MM.1S (cell line): ENCODE data around the gene NYAP2.

Source experiments
- DNase-seq: peaks from one replicate; pipeline ENCODE4 v3.0.0-alpha.2; 2015
- H2AFZ ChIP-seq: fragments of 300-600 bp; sonication (generic); 2 replicates; pipeline ENCODE4 v1.6.0; 2016; ENCODE audit warnings: antibody characterized with exemption, low read length
- H3F3A ChIP-seq: fragments of 300-600 bp; sonication (generic); 2 replicates; pipeline ENCODE4 v1.6.1; 2016; ENCODE audit warnings: mild to moderate bottlenecking, antibody characterized with exemption, low read length, moderate library complexity, mixed read lengths; ENCODE audit not compliant: insufficient read depth
- H3K27ac ChIP-seq: fragments of 300-600 bp; sonication (generic); 2 replicates; pipeline ENCODE4 v1.5.1; 2016; ENCODE audit warnings: mild to moderate bottlenecking, low read length
- H3K27me3 ChIP-seq: fragments of 300-600 bp; sonication (generic); replicated peaks from 2 replicates; pipeline ENCODE4 v1.6.0; 2016; ENCODE audit warnings: low read length; ENCODE audit not compliant: insufficient read depth
- H3K36me3 ChIP-seq: fragments of 300-600 bp; sonication (generic); replicated peaks from 2 replicates; pipeline ENCODE4 v1.6.1; 2016; ENCODE audit warnings: mild to moderate bottlenecking, low read length, mixed read lengths; ENCODE audit not compliant: insufficient read depth
- H3K4me1 ChIP-seq: fragments of 300-600 bp; sonication (generic); 2 replicates; pipeline ENCODE4 v1.6.1; 2016; ENCODE audit warnings: low read length, mixed read lengths
- H3K4me2 ChIP-seq: fragments of 300-600 bp; sonication (generic); 2 replicates; pipeline ENCODE4 v1.6.0; 2016; ENCODE audit warnings: low read depth, low read length
- H3K4me3 ChIP-seq: fragments of 300-600 bp; sonication (generic); 2 replicates; pipeline ENCODE4 v1.5.1; 2016; ENCODE audit warnings: low read length, mixed read lengths
- H3K79me2 ChIP-seq: fragments of 300-600 bp; sonication (generic); 2 replicates; pipeline ENCODE4 v1.6.1; 2016; ENCODE audit warnings: mixed run types, low read length, mixed read lengths
- H3K9ac ChIP-seq: fragments of 300-600 bp; sonication (generic); 2 replicates; pipeline ENCODE4 v1.6.1; 2016; ENCODE audit warnings: low read length, mixed read lengths
- H3K9me2 ChIP-seq: fragments of 300-600 bp; sonication (generic); replicated peaks from 2 replicates; pipeline ENCODE4 v1.6.1; 2016; ENCODE audit warnings: mild to moderate bottlenecking, low read length, mixed read lengths; ENCODE audit not compliant: insufficient read depth
- H3K9me3 ChIP-seq: fragments of 300-600 bp; sonication (generic); replicated peaks from 2 replicates; pipeline ENCODE4 v1.6.1; 2016; ENCODE audit warnings: mild to moderate bottlenecking, low read length, mixed read lengths; ENCODE audit not compliant: insufficient read depth
- H4K20me1 ChIP-seq: fragments of 300-600 bp; sonication (generic); 2 replicates; pipeline ENCODE4 v1.6.1; 2016; ENCODE audit warnings: mild to moderate bottlenecking, low read length, moderate library complexity, mixed read lengths; ENCODE audit not compliant: insufficient read depth
- EZH2 ChIP-seq: fragments of 300-600 bp; sonication (generic); optimal IDR thresholded peaks from 2 replicates; pipeline ENCODE3; 2017; ENCODE audit warnings: low read depth, mild to moderate bottlenecking, antibody characterized with exemption, low read length, mixed read lengths
- EZH2phosphoT487 ChIP-seq: fragments of 300-600 bp; sonication (generic); IDR thresholded peaks from 2 replicates; pipeline ENCODE4 v1.6.1; 2018; ENCODE audit warnings: antibody characterized with exemption, low read length
- TF ChIP-seq, protein P1 (sequence below): fragments of 300-600 bp; sonication (generic); IDR thresholded peaks from 2 replicates; pipeline ENCODE4 v1.5.1; 2016; ENCODE audit warnings: antibody characterized with exemption, low read length, mixed read lengths

Gene NYAP2

GRCh38 chr2:225415792-225416191 is 16.3 kb downstream of the NYAP2 start:
- H3K79me2 ChIP-seq, result no peaks in the 10 kb centered on the region
- H3K9ac ChIP-seq, result no peak overlapping the region
- H3K36me3 ChIP-seq, result no peaks in the 10 kb centered on the region
- no peak for DNase-seq
- no peaks in the 10 kb centered on the region for H4K20me1 ChIP-seq
- H3K9me2 ChIP-seq, result no peaks in the 10 kb centered on the region
- H2AFZ ChIP-seq, result no peak overlapping the region
- H3K4me3 ChIP-seq, result no peak overlapping the region
- no peaks in the 10 kb centered on the region for H3K9me3 ChIP-seq
- no peak overlapping the region for H3K27ac ChIP-seq
- H3K4me2 ChIP-seq, result no peak overlapping the region
- TF ChIP-seq, protein P1, sequence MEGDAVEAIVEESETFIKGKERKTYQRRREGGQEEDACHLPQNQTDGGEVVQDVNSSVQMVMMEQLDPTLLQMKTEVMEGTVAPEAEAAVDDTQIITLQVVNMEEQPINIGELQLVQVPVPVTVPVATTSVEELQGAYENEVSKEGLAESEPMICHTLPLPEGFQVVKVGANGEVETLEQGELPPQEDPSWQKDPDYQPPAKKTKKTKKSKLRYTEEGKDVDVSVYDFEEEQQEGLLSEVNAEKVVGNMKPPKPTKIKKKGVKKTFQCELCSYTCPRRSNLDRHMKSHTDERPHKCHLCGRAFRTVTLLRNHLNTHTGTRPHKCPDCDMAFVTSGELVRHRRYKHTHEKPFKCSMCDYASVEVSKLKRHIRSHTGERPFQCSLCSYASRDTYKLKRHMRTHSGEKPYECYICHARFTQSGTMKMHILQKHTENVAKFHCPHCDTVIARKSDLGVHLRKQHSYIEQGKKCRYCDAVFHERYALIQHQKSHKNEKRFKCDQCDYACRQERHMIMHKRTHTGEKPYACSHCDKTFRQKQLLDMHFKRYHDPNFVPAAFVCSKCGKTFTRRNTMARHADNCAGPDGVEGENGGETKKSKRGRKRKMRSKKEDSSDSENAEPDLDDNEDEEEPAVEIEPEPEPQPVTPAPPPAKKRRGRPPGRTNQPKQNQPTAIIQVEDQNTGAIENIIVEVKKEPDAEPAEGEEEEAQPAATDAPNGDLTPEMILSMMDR, result no peak
- TF ChIP-seq EZH2phosphoT487, result no peak
- TF ChIP-seq EZH2, result no peak
- no peaks in the 10 kb centered on the region for H3K4me1 ChIP-seq
- H3F3A ChIP-seq, result no peaks in the 10 kb centered on the region
- no peaks in the 10 kb centered on the region for H3K27me3 ChIP-seq

GRCh38 chr2:225416616-225417367 is 17.3 kb downstream of the NYAP2 start:
- no peaks in the 10 kb centered on the region for H3K9me3 ChIP-seq
- DNase-seq, result no peak
- no peaks in the 10 kb centered on the region for H3F3A ChIP-seq
- no peaks in the 10 kb centered on the region for H3K36me3 ChIP-seq
- H3K4me2 ChIP-seq, result no peak overlapping the region
- no peak overlapping the region for H3K9ac ChIP-seq
- no peak overlapping the region for H2AFZ ChIP-seq
- no peaks in the 10 kb centered on the region for H4K20me1 ChIP-seq
- H3K79me2 ChIP-seq, result no peaks in the 10 kb centered on the region
- H3K9me2 ChIP-seq, result no peaks in the 10 kb centered on the region
- no peaks in the 10 kb centered on the region for H3K27me3 ChIP-seq
- TF ChIP-seq EZH2 (no peak), EZH2phosphoT487 (no peak)
- TF ChIP-seq, protein P1, result no peak
- H3K4me3 ChIP-seq, result no peak overlapping the region
- H3K4me1 ChIP-seq, result no peaks in the 10 kb centered on the region
- H3K27ac ChIP-seq, result no peak overlapping the region

GRCh38 chr2:225419033-225419432 is 19.5 kb downstream of the NYAP2 start:
- no peaks in the 10 kb centered on the region for H3K4me1 ChIP-seq
- H3K9me2 ChIP-seq, result no peaks in the 10 kb centered on the region
- H3K36me3 ChIP-seq, result no peaks in the 10 kb centered on the region
- no peaks in the 10 kb centered on the region for H3K79me2 ChIP-seq
- H3K27ac ChIP-seq, result no peak overlapping the region
- no peak overlapping the region for H3K4me3 ChIP-seq
- H3K4me2 ChIP-seq, result no peak overlapping the region
- no peaks in the 10 kb centered on the region for H3K9me3 ChIP-seq
- no peak for DNase-seq
- H3K9ac ChIP-seq, result no peak overlapping the region
- no peaks in the 10 kb centered on the region for H3K27me3 ChIP-seq
- H3F3A ChIP-seq, result no peaks in the 10 kb centered on the region
- TF ChIP-seq EZH2 (no peak), EZH2phosphoT487 (no peak)
- TF ChIP-seq, protein P1, result no peak
- H4K20me1 ChIP-seq, result no peaks in the 10 kb centered on the region
- H2AFZ ChIP-seq, result no peak overlapping the region
